Cardiac fibroblast (primary cell): ENCODE results near the gene MRTFB.

ENCODE experiments used
- DNase-seq, 2 donors: peaks; one replicate each; pipeline versions ENCODE4 v3.0.0 to v3.0.0-alpha.2; 2010; ENCODE audit warnings: low read depth in 2 of 2
- H3K4me3 ChIP-seq, 2 donors: replicated peaks in 1 of 2; 1 replicate in 1 of 2; 2 replicates in 1 of 2; pipeline ENCODE4 v1.5.1; 2011; ENCODE audit warnings: low read depth in 2 of 2, low read length in 2 of 2, mild to moderate bottlenecking in 2 of 2, moderate library complexity in 1 of 2
- TF ChIP-seq, protein P1 (sequence below): IDR thresholded peaks from one replicate; pipeline ENCODE4 v1.5.1; 2011; ENCODE audit warnings: low read depth, mild to moderate bottlenecking, low read length, inconsistent platforms

Gene MRTFB

DNA sequence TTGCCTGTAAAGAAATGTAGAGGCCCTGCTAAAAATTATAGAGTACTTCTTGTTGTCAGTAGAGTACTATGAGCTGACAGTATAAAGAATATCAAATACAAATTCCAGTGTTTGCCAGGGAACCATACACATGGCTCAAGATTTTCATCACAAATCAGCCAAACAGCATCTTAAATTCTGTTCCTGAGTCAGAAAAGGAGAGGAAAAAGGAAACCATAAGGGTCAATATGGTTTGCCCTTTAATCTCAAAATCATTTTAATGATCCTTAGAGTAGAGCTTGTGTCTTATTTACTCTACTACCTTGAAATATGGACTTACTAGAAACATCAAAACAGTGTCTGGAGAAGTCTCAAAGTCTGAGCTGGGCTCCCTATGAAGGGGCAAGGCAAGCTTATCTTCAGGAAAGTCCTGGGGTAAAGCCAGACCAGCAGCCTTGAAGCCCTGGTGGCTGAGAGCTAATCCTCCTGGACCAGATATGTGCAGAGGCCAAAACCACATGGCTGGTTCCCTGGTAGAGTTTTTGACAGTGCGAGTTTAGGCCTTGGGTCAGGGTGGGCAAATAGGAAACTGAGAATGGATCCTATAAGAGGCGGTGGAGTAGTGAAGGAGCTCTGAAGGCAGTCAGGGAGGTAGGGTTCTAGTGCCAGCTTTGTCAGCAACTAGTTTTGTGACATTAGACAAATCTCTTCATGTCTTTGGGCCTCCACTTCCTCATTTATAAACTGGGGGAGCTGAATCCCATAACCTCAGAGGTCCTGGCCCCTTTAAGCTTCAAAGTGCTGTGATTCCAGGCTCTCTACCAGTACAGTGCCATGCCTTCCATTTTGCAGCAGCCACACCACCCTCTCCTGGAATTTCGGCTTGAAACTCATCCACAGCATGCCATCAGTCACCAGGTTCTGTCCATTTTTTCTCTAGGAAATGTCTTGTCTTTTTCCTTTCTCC, 38.9 kb downstream of the MRTFB start:
- no peak for DNase-seq
- TF ChIP-seq, protein P1, sequence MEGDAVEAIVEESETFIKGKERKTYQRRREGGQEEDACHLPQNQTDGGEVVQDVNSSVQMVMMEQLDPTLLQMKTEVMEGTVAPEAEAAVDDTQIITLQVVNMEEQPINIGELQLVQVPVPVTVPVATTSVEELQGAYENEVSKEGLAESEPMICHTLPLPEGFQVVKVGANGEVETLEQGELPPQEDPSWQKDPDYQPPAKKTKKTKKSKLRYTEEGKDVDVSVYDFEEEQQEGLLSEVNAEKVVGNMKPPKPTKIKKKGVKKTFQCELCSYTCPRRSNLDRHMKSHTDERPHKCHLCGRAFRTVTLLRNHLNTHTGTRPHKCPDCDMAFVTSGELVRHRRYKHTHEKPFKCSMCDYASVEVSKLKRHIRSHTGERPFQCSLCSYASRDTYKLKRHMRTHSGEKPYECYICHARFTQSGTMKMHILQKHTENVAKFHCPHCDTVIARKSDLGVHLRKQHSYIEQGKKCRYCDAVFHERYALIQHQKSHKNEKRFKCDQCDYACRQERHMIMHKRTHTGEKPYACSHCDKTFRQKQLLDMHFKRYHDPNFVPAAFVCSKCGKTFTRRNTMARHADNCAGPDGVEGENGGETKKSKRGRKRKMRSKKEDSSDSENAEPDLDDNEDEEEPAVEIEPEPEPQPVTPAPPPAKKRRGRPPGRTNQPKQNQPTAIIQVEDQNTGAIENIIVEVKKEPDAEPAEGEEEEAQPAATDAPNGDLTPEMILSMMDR: no peak
- H3K4me3 ChIP-seq: no peak overlapping the region

DNA sequence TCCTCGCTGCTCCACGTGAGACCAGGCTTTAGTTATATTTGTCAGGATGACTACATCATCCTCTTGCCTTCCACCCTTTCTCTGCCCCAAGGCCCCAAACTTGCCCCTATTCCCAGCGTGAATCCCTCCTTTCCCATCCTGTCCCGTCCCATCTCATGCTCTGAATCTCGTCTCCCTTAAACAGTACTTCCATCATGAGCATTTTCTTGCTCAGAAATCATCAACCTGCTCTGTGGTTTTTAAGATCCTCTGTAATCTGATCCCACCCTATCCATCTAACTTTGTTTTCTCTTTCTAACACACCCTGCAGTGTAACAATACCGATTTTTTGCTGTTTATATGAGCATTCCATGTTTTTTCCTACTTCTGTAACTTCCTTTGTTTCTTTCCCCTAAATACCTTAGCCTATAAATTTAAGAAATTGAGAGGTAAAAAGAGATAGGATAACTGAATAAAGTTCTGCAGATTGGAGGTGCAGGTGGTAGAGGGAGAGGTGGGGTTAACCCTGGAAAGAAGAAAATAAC, 39.7 kb downstream of the MRTFB start:
- no peak overlapping the region for H3K4me3 ChIP-seq
- TF ChIP-seq, protein P1: no peak
- DNase-seq: no peak

DNA sequence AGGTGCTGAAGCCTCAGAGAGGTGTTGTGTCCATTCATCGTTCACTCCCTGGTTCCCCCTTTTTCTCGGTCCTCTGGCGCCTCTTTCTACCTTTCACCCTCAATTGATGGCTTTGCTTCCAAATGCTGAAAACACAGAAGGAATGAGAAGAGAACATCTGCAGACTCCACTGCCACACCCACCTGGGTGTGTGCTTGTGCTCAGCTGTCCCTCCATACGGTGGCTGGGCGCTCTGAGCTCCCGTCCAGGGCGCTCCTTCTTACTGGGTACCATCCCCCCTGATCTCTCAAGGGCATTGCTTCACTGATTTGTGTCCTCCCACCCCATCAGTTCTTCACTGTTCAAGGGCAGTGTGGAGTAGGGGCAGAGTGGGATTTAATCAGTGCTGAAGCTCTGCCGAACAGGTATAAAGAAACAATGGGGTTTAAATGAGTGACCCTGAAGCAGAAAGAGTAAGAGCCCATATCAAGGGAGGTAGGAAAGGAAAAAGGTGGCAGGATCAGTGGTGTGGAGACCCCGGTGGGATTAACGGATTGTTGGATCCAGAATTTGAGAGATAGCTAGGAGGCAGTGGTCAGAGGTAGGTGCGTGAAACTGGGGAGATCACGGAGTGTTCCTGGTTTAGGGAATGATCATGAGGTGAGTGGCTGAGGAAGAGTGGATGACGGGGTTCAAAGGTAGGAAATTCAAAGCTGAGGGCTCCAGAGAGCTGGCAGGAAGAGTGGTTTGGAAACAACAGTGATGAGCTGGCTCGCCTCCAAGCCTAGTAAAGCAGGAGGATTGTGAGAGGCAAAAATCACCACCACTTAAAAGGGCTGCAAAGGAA, 40.8 kb downstream of the MRTFB start:
- H3K4me3 ChIP-seq: no peak overlapping the region
- TF ChIP-seq, protein P1: no peak
- peak; percentile 33 to 39 for DNase-seq

DNA sequence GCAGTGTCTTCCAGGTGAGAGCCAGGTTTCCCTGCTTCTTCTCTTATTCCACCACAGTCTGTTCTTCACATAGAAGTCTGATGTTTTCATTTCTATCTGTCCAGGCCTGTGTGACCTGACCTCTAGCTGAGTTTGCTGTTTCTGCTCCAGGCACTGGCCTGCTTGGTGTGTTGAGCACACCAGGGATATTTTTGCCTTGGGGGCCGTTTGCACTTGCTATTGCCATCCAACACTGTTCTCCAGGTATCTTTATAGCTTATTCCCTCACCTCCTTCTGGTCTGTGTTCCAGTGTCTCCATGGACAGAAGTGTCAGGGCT, 41.4 kb downstream of the MRTFB start:
- H3K4me3 ChIP-seq: no peak overlapping the region
- DNase-seq: no peak
- TF ChIP-seq, protein P1: no peak

DNA sequence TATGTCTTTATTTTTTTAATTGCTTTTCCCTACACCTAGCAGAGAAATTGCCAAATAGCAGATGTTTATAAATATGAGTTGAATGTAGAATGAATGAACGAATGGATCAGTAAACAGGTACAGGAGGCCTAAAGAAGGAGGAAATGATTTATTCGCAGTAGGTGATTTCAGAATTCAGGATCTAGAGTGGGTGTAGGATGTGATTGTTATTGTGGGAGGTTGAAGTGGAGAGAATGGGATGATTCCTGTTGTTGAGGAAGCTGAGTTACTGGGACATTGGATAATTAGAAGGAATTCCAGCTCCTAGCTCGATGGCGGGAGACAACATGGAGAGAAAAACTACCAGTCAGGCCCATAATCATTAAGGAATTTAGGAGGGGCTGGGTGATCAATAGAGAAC, 42.2 kb downstream of the MRTFB start:
- DNase-seq: no peak
- H3K4me3 ChIP-seq: no peak overlapping the region
- TF ChIP-seq, protein P1: no peak

DNA sequence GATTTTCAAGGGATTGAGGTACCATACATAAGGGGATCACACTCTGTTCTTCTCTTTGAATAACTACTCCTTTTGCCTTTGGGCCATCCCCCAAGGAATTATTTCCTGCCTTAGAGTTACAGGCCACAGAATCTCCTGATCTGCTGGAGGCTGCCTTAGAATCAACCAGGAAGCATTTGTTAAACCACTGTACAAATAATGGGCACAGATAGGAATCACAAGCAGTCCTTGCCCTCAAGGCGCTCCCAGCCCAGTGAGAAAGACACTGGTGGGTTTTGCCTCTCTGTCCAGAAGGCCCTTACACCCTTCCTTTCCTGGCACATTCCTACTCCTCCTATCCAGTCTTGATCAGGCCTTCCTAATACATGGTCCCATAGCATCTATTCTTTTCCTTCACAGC, 45.9 kb downstream of the MRTFB start:
- TF ChIP-seq, protein P1: no peak
- no peak overlapping the region for H3K4me3 ChIP-seq
- DNase-seq: no peak
